Measurements from ENCODE around the gene HOXD4.

The HOXD4 gene

DNA sequence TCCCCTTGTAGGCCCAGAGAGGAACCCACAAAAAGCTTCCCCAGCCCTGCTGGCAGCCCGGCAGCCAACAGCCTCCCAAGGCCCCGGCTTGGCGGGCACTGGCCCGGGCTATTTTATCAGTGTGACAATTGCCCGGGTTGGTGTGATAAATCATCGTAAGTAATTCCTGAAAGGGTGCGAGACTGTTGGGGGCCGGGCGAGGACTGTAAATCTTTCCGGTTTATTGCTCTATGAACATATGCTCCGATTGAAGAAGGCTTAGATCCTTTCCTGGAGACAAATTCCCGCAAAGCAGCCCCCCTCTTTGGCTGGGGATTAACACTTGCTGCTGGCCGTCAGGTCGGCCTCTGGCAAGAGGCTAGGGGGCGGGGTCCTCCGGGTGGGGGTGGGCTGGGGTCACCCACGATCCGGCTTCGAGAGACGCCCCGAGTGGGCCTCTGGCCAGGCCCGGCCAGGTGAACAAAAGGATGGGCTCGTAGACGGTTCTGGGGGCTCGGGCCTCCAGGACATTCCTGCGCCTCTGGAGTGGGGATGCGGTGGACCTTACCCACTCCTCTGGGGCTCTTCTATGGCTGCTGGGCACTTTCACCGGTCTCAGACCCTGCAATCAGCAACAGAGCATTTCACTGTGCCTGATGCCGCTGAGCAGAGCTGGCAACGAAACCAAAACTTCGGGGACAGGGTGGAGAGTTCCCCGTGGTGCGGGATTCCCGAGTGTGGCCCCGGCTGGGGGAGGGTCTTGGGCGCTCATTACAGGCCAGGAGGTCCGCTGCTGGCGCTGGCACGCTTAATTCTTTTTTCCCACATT lies 7.7 kb downstream of the HOXD4 start:
- no peak for DNase-seq

DNA sequence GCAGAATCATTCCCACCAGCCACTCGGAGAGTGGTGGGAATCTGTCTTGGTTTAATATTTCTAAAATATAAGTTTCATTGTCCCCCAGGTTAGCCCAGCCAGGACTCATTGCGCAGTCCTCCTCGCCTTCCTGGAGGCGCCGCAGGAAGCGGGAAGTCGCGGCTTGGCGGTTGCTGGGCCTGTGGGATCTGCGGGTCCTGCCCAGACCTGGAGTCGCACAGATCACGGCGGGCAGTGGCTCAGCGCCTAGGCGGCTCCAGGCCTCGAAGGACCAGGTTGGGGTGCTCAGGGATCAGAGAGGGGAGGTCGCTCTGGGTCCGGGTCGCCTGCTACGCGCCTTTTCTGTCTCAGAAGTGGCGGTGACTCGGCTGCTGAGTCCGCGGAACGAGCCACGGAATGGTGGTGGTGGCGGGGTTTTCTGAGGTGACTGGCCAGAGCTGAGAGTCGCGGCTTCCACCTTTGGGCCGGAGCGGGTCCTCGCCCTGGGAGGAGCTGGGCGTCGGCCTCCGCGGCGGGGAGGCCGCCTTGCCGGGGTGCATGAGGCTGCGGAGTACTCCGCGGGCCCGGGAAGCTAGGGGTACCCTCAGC lies 8.4 kb downstream of the HOXD4 start:
- DNase-seq = no peak

DNA sequence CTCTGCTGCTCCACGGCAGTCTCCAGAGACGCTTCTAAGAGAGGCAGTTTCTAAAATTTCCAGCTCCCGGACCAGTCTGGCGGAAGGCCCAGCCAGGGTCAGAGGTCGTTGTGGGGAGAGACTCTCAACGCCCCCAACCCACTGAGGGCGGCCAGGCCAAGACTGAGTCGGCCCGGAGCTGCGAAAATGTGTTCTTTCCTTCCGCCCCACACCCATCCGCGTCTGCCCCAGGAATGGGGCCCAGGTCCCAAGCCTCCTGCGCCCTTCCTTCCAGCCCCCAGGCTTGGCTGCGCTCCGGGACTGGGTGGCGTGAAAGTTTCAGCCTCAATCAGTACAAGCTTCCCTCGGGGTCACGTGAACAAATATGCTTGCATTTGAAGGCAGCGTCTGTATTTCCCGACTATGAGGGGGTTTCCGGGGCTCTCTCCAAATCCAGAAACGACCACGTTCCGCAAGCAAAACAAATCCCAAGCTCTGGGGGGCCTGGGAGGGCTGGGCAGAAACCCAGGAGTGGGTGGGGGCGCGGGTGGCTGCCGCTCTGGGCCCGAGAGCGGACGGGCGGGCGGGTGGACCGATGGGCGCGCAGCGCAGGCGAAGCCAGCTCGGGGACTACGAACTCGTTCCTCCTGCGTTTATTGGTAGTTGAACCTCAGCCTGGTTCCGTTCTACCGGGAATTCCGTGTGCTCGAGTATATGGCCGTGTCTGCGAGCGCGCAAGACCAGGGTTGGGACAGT lies 9.1 kb downstream of the HOXD4 start:
- no peak for DNase-seq

DNA sequence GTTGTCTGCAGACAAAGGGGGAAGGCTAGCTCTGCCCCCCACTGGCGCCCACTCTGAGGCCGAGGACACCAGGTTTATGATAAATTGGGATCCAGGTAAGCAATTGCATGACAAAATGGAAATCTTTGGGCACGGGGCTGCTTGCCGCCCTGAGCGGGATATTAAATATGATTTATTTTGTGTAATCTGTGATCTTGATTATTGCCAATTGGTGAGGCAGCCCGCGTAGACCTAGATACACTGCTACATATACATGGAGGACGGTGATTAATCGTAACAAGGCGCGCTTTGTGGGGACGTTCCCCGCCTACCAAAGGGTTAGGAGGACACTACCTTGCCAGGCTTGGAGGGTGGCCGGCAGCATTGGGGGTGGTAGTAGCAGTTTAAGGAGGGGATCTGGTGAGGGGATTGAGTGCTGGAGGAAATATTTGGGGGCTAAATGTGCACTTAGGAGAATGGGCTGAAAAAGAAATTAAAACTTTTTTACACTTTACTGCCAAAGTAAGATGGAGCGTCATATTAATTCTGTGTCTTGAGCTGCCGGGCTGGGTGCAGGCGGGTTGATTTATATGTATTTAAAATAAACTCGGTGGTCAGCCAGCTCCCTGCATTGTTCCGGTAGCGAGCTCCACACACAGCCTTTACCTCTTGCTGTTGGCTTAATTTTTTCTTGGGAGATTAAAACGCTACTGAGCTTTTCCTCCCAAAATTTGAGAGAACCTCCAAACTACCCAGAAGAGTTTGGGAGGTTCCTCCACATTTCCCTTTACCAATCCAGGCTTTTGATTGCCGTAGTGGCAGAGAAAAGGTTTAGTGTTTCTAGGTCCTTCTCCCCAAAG lies 9.9 kb downstream of the HOXD4 start:
- DNase-seq = no peak

DNA sequence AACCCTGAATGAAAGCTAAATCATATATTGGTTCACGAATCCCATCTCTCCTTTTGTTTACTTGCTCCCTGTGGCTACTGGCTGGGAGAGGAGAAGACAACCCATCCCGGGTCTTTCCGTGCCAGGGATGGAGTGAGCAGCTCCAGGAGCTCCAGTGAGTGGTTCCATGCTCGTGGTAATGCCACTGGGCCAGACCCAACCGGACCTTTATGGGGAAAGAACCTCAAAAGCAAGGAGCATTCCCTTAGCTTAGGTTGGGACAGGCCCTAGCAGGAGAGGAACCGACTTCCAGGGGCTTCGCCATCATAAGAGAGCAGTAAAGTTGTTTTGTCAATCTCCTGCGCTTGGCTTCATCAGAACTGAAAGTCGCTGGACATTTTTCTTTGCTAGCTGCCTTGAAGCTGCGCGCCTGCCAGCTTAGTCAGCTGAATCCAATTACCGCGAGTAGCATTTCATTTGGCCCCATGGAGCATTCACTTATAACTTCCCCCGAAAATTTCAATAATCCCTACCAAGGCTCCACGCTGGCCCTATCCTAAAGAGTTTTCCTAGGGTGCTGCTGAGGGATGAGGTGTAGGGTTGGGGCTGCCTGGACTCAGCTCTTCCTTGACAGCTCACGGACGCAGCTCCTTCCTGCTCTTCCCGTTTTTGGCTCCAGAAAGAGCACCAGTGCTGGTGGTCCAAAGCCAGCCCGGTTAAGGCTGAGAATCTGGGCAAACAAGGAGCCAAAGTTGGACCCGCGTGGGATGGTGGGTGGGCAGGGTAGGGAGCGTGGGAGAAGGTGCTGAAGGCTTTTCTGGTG lies 10.7 kb downstream of the HOXD4 start:
- DNase-seq = no peak

DNA sequence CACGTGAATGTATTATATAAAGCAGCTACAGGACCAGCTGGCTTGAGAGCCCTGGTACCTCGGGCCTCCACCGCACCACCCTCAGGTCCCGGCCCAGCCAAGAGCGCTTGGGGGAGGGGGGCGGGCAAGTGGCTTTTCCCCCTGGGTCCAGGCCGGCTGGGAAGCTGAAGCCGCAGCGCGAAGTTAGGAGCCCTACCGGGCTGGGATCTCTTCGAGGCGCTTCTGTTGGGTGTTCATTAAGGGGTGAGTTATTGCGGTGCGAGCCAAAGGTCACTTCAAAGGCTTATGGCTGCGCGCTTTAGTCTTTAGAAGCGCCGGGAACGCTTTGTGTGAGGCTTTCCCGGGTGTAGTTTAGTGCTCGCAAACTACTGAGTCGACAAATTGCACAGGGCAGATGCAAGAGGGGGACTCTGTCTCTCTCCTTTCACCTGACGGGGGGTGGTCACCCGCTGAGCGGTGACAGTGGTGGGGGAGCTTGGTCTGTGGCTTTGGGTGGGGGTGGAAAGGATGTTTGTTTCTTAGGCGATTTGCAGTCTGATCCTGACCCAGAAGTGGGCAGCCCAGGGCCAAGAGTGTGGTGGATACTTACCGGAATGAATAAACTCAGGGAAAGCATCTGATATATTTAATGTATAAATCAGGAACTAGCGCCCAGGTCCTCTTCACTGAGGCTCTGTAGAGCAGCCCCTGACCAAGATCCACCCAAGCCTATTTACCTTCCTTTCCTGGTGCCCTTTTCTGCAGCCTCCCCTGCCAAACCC lies 11.7 kb downstream of the HOXD4 start:
- DNase-seq = no peak

DNA sequence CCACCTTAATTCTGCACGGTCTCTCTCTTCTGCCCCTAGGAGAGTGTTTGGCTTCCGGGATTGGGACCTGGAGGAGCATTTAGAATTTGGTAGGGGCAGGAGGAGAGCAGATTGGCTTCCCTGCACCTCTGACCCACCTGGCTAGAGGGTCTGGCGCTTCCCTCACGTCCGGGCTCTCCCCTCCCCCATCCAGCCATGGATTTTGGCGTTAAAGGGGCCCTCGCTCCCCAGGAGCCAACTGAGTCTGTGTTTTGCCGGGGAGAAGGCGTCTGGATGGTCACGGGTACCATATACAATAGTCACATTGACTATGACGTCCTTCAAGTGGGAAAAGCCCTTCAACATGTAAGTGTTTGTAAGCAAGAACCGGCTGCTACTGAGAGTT lies 12.3 kb downstream of the HOXD4 start:
- DNase-seq = no peak

DNA sequence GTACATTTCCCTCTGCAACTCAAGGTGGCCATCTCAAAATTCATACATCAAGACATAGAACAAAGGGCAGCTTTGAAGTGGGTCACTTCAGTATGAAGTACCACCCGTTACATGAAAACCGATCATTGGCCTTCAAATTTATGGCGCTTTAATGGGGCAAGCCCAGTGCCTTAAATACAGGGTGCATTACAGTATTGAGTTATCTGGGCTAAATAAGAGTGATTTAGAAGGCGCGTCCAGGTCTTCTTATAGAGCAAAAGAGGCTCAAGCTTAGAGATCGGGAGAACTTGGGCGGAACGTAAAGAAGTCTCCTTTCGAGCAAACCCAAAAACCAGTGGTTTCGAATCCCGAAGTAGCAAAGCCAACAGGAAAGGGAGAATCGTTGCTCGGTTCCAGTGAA lies 12.9 kb downstream of the HOXD4 start:
- DNase-seq = no peak

DNA sequence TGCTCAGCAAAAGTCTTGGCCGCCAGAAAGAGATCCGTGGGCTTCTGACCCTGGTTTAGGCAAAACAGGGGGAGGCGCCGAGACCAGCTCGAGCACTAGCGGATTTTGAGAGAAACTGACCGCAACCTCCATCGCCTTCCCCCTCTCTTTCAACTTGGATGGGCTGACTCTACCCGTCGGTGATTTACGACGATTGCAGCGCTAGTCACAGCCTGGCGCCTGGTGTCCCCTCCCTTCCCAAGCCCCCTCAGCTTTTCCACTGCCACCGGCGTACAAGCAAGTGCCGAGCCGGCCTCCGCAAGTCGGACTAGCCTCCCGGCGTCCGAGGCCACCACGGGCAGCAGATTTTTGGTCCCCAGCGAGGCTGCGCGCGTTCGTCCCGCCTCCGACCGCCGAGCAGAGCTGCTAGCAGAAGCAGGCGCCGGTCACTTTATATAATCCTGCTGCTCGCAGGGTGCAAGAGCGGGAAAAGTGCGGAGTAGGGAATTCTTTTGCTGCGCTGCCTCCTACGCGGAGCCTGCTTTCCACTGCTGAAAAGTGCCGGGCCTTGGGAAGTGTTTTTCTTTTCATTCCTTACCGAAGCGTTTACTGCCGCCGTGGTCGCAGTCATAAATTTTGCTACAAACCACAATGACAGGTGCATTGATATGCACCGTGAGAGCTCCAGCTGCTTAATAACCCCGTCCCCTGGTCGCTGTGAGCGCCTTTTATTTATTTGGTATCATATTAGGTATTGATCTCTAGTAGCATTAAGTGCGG lies 13.4 kb downstream of the HOXD4 start:
- no peak for DNase-seq

DNA sequence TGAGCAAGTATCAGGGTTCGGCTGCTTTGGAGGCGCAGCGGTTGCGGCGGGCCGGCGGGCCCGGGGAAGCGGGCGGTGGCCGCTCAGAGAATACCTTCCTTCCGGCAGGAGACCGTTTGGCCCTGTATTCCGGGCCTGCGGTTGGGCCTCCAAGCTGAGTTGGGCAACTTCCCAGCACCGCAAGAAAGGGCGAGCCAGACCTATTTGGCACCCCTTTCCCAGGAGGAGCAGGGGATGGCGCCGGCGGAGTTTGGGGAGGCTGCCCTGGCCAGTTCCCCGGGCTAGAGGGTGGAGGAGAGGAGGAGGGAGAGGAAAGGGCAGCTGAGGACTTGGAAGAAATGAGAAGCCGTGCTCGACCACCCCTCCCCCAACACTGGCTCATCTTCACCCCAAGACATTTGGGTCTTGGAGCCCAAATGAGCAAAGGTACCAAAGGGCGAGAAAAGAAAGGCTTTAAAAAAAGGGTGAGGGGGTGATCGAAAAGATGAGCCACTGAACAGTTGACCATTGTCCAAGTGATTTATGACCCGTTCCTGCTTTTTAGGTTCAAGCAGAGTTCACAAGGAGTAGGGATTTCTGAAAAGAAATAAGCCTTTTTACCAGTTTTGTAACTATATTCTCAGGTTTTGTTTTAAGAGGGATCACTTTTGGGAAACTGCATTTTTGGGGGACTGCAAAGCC lies 14.2 kb downstream of the HOXD4 start:
- no peak for DNase-seq

DNA sequence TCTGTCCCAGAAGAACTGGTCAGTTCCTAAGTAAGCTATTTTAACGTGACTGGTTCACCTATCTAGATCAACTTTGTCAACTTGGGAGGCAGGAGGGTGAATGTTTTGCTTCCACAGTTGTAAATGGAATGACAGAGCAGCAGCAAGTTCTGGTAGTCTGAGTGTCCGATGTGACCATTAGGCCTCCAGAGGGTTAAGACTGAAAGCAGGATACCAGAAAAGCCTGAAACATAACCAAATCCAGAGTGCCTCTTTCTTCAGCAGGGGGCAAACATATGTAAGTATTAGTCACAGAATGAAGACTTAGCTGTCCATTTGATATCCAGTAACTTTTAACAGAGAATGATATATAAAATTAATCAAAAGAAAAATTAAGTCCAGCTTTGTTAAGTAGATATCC lies 14.9 kb downstream of the HOXD4 start:
- DNase-seq = no peak

DNA sequence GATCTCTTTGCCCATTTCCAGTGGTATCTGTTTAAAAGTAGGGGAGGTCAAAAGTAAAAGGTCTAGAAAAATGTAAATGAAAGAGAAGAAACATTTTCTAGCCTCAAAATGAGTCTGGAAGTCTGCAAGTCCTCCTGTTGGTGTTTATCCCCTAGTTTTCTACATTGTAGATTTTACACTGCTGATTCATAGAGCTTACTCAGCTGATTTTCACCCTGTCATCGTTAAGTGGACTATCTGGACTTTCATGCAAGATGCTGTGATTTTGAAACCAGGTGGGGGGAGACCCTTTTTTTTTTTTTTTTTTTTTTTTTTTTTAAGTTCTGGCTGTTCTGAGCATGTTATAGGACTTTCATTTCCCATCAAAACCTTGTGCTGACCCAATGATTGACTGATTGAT lies 16.0 kb downstream of the HOXD4 start:
- no peak for DNase-seq

DNA sequence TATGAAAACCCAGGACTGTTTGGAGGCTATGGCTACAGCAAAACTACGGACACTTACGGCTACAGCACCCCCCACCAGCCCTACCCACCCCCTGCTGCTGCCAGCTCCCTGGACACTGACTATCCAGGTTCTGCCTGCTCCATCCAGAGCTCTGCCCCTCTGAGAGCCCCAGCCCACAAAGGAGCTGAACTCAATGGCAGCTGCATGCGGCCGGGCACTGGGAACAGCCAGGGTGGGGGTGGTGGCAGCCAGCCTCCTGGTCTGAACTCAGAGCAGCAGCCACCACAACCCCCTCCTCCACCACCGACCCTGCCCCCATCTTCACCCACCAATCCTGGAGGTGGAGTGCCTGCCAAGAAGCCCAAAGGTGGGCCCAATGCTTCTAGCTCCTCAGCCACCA lies 17.8 kb downstream of the HOXD4 start:
- no peak for DNase-seq

DNA sequence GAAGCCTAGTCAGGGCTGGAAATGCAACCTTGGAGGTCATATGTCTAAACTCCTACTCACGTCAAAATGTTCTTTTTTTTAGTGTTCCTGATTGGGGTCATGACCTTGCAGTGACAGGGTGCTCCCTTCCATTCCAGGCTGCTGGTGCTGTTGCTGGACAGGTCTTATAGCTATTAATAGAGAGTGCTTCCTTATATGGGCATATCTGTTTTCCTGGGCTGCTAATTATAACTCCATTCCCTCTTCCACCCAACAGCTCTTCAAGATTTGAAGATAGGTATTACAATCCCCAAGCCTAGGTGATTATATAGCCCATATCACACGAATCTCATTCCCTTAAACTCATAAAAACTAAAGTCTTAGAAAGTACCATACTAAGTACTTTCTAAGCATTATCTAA lies 18.4 kb downstream of the HOXD4 start:
- no peak for DNase-seq

DNA sequence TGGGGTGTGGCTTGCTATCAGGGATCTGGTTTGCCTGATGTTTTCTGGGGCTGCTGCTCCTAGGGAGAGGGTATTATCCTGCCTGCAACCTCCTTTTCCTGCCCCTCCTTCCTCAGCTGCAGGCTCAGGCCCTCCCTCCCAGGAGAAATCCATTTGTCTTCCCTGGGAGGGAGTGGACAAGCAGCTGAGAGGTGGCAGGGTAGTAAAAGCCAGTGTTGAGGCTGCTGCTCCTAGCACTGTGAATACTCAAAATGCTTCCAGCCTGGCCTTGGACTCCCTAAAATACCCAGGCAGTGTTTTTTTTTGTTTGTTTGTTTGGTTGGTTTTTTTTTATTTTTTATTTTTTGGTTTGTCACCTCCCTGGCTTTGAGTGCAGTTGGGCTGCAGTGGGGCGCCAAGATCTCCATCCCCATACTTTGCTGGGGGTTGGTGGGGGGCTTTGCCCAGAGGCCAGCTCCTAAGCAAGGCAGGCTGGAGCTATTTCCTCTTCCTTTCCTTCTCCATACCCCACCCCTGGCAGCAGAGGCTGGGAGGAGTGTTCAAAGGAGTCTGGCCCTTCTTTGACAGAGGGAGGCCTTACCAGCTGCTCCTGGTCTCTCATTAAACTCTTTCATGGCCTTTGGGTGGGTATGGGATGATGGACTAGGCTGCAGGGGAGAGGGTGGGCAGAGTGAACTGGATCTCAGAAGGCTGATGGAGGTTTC lies 19.4 kb downstream of the HOXD4 start:
- no peak for DNase-seq

DNA sequence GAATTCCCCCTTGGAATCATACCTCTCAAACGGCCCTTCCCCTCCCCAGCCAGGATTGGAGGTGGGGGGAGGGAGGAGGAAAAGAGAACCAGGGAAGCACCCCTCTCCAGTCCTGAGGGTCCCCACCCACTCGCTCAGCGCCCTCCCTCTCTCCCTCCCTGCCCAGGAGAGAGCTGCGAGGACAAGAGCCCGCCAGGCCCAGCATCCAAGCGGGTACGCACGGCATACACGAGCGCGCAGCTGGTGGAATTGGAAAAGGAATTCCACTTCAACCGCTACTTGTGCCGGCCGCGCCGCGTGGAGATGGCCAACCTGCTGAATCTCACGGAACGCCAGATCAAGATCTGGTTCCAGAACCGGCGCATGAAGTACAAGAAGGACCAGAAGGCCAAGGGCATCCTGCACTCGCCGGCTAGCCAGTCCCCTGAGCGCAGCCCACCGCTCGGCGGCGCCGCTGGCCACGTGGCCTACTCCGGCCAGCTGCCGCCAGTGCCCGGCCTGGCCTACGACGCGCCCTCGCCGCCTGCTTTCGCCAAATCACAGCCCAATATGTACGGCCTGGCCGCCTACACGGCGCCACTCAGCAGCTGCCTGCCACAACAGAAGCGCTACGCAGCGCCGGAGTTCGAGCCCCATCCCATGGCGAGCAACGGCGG lies 20.1 kb downstream of the HOXD4 start:
- DNase-seq = no peak

DNA sequence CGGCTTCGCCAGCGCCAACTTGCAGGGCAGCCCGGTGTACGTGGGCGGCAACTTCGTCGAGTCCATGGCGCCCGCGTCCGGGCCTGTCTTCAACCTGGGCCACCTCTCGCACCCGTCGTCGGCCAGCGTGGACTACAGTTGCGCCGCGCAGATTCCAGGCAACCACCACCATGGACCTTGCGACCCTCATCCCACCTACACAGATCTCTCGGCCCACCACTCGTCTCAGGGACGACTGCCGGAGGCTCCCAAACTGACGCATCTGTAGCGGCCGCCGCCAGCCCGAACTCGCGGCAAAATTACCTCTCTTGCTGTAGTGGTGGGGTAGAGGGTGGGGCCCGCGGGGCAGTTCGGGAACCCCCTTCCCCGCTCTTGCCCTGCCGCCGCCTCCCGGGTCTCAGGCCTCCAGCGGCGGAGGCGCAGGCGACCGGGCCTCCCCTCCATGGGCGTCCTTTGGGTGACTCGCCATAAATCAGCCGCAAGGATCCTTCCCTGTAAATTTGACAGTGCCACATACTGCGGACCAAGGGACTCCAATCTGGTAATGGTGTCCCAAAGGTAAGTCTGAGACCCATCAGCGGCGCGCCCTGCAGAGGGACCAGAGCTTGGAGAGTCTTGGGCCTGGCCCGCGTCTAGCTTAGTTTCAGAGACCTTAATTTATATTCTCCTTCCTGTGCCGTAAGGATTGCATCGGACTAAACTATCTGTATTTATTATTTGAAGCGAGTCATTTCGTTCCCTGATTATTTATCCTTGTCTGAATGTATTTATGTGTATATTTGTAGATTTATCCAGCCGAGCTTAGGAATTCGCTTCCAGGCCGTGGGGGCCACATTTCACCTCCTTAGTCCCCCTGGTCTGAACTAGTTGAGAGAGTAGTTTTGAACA lies 20.9 kb downstream of the HOXD4 start:
- DNase-seq = no peak

Measured in stimulated activated naive CD4-positive, alpha-beta T cell treated with Interleukin-2 at 50 U/mL for 16 hours (primary cell).